ENCODE measurements around the gene EFNA5. TPM values are rescaled to one million over a fixed set of nuclear protein-coding genes. Genes with fewer than 3 reads are reported as not detected.

Gene EFNA5
- total and polyA plus RNA-seq, 2 of the 8 experiments (the other 6 are each of a cell fraction or from before 2014, with no cell fraction given): 9.6 to 21.8 TPM

GRCh38 chr5:107455111-107455544, 215.6 kb downstream of the EFNA5 start:
- H3K9me3 ChIP-seq (ENCODE audit: insufficient read depth in 2 of 2, low read depth in 1 of 2, low read length in 1 of 2): no peaks in the 10 kb centered on the region
- H3K36me3 ChIP-seq (ENCODE audit: control insufficient read depth in 2 of 4, insufficient read depth in 4 of 4, low read length in 3 of 4): no peaks in the 10 kb centered on the region
- no peaks in the 10 kb centered on the region for H4K20me1 ChIP-seq (replicated peaks in 1 of 2; ENCODE audit: control insufficient read depth in 1 of 2, insufficient read depth in 2 of 2, low read length in 2 of 2)
- no peak overlapping the region for H3K4me3 ChIP-seq (ENCODE audit: extremely low read depth in 1 of 4, insufficient read depth in 2 of 4, low read depth in 3 of 4, low read length in 4 of 4)
- peaks cover 0 to 11% (median 9%) of the 10 kb centered on the region in 4 experiments; a peak in 4 of 7 replicates for H3K4me1 ChIP-seq (replicated peaks in 1 of 4; ENCODE audit: control insufficient read depth in 3 of 4, insufficient read depth in 4 of 4, low read length in 3 of 4)
- no peaks in the 10 kb centered on the region for H3K79me2 ChIP-seq (ENCODE audit: control insufficient read depth in 1 of 2, insufficient read depth in 2 of 2, low read length in 2 of 2)
- DNase-seq (ENCODE audit: low read depth in 1 of 2, low spot score in 2 of 2): no peak
- no peak overlapping the region for H3K23ac ChIP-seq (ENCODE audit: insufficient read length)
- no peak for FAIRE-seq
- POLR2A ChIA-PET (ENCODE audit: partially characterized antibody): interaction anchor here (0.9 kb wide), 1 partner anchor 9 kb away, joined by 4 read pairs; no protein-coding TSS in a partner anchor
- H3K27ac ChIP-seq (ENCODE audit: low read depth, low read length): no peak overlapping the region
- no peak overlapping the region for H2BK15ac ChIP-seq (ENCODE audit: low read length)
- WGBS, 2 experiments (ENCODE audit: extremely low coverage in 1 of 2, insufficient coverage in 1 of 2, insufficient read length in 1 of 2, insufficient replicate concordance in 2 of 2, low coverage in 1 of 2, low lambda C conversion rate in 2 of 2, missing lambda C conversion rate in 1 of 2): 80% methylated on average over 4 of the region's 4 CpGs; no CpG with 5 or more reads in 1 of the 2 experiments
- no peak overlapping the region for H2AFZ ChIP-seq (ENCODE audit: low read length)
- H2BK20ac ChIP-seq (ENCODE audit: low read length): no peak overlapping the region
- no peaks in the 10 kb centered on the region; the same call in 1 of the 2 replicates for H3K23me2 ChIP-seq (ENCODE audit: low read depth, low read length)
- no peak overlapping the region for H3K56ac ChIP-seq (replicated peaks; ENCODE audit: insufficient read length, low read depth, low read length)
- no peaks in the 10 kb centered on the region for H3K79me1 ChIP-seq (ENCODE audit: low read depth, low read length)
- no peak overlapping the region for H2BK120ac ChIP-seq (replicated peaks; ENCODE audit: low read depth, low read length)
- no peak overlapping the region for H2AK5ac ChIP-seq (ENCODE audit: low read depth, low read length)
- H4K91ac ChIP-seq (replicated peaks; ENCODE audit: insufficient read length, low read length): no peak overlapping the region
- no peak overlapping the region for H3K4ac ChIP-seq (replicated peaks; ENCODE audit: insufficient read length, low read depth, low read length)
- H2BK5ac ChIP-seq (ENCODE audit: low read depth, low read length): no peak overlapping the region
- H4K8ac ChIP-seq (ENCODE audit: extremely low read depth, insufficient read depth, low read length): no peak overlapping the region
- H3K18ac ChIP-seq (ENCODE audit: extremely low read depth, low read length): no peak overlapping the region
- no peak overlapping the region for H4K5ac ChIP-seq (ENCODE audit: insufficient read length, low read depth, low read length)
- no peaks in the 10 kb centered on the region for H3K27me3 ChIP-seq (replicated peaks in 1 of 4; ENCODE audit: control insufficient read depth in 3 of 4, extremely low read depth in 1 of 4, insufficient read depth in 3 of 4, low read length in 3 of 4)
- no peak overlapping the region for H3K14ac ChIP-seq (ENCODE audit: insufficient read length)
- no peak overlapping the region for H3K9ac ChIP-seq (replicated peaks in 1 of 4; ENCODE audit: extremely low read depth in 1 of 4, low read depth in 3 of 4, low read length in 3 of 4)
- no peak overlapping the region for H3K4me2 ChIP-seq (ENCODE audit: insufficient read depth in 1 of 2, low read depth in 2 of 2, low read length in 2 of 2)
- CTCF ChIA-PET (ENCODE audit: partially characterized antibody): interaction anchor here (1.9 to 3.4 kb wide), 2 partner anchors 11 to 117 kb away, joined by 4 to 15 read pairs; no protein-coding TSS in a partner anchor
- no peak overlapping the region for H2BK12ac ChIP-seq (ENCODE audit: low read depth, low read length)
- TF ChIP-seq TCF12 (IDR thresholded peaks at IDR 0.05; ENCODE audit: low read depth, low read length) (no peak), KDM4A (IDR thresholded peaks at IDR 0.05; ENCODE audit: low read depth, low read length, severe bottlenecking) (no peak), TEAD4 (IDR thresholded peaks at IDR 0.05; ENCODE audit: low read depth, low read length) (no peak), CREB1 (IDR thresholded peaks at IDR 0.05) (no peak), JUND (IDR thresholded peaks at IDR 0.05; ENCODE audit: low read length) (no peak), SRF (IDR thresholded peaks at IDR 0.05; ENCODE audit: low read depth, low read length) (no peak), CBX8 (IDR thresholded peaks at IDR 0.05; ENCODE audit: borderline replicate concordance, low read depth, low read length) (no peak), SIN3A (conservative IDR thresholded peaks at IDR 0.05 in 1 of 2, IDR thresholded peaks at IDR 0.05 in 1 of 2; ENCODE audit: low read depth in 1 of 2, low read length in 2 of 2) (no peak), SP1 (IDR thresholded peaks at IDR 0.05; ENCODE audit: low read depth, low read length) (no peak), BCL11A (IDR thresholded peaks at IDR 0.05; ENCODE audit: low read depth in 2 of 2, low read length in 2 of 2) (no peak), HDAC6 (IDR thresholded peaks at IDR 0.05; ENCODE audit: low read depth, low read length) (no peak), RAD21 (IDR thresholded peaks at IDR 0.05 in 1 of 2, conservative IDR thresholded peaks at IDR 0.05 in 1 of 2; ENCODE audit: low read depth in 2 of 2, low read length in 2 of 2) (no peak)
- TF ChIP-seq, protein P1, sequence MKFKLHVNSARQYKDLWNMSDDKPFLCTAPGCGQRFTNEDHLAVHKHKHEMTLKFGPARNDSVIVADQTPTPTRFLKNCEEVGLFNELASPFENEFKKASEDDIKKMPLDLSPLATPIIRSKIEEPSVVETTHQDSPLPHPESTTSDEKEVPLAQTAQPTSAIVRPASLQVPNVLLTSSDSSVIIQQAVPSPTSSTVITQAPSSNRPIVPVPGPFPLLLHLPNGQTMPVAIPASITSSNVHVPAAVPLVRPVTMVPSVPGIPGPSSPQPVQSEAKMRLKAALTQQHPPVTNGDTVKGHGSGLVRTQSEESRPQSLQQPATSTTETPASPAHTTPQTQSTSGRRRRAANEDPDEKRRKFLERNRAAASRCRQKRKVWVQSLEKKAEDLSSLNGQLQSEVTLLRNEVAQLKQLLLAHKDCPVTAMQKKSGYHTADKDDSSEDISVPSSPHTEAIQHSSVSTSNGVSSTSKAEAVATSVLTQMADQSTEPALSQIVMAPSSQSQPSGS (IDR thresholded peaks at IDR 0.05; ENCODE audit: low read length): no peak

Measured in H1 (cell line).